ENCODE data around the gene SYCP2.
"Not testable (repeated sequence)": the region's sequence is repeated elsewhere in the genome, so short reads cannot be mapped to it uniquely, and the experiment has no call there.

Gene SYCP2, protein sequence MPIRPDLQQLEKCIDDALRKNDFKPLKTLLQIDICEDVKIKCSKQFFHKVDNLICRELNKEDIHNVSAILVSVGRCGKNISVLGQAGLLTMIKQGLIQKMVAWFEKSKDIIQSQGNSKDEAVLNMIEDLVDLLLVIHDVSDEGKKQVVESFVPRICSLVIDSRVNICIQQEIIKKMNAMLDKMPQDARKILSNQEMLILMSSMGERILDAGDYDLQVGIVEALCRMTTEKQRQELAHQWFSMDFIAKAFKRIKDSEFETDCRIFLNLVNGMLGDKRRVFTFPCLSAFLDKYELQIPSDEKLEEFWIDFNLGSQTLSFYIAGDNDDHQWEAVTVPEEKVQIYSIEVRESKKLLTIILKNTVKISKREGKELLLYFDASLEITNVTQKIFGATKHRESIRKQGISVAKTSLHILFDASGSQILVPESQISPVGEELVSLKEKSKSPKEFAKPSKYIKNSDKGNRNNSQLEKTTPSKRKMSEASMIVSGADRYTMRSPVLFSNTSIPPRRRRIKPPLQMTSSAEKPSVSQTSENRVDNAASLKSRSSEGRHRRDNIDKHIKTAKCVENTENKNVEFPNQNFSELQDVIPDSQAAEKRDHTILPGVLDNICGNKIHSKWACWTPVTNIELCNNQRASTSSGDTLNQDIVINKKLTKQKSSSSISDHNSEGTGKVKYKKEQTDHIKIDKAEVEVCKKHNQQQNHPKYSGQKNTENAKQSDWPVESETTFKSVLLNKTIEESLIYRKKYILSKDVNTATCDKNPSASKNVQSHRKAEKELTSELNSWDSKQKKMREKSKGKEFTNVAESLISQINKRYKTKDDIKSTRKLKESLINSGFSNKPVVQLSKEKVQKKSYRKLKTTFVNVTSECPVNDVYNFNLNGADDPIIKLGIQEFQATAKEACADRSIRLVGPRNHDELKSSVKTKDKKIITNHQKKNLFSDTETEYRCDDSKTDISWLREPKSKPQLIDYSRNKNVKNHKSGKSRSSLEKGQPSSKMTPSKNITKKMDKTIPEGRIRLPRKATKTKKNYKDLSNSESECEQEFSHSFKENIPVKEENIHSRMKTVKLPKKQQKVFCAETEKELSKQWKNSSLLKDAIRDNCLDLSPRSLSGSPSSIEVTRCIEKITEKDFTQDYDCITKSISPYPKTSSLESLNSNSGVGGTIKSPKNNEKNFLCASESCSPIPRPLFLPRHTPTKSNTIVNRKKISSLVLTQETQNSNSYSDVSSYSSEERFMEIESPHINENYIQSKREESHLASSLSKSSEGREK (N-terminal part only)

DNA sequence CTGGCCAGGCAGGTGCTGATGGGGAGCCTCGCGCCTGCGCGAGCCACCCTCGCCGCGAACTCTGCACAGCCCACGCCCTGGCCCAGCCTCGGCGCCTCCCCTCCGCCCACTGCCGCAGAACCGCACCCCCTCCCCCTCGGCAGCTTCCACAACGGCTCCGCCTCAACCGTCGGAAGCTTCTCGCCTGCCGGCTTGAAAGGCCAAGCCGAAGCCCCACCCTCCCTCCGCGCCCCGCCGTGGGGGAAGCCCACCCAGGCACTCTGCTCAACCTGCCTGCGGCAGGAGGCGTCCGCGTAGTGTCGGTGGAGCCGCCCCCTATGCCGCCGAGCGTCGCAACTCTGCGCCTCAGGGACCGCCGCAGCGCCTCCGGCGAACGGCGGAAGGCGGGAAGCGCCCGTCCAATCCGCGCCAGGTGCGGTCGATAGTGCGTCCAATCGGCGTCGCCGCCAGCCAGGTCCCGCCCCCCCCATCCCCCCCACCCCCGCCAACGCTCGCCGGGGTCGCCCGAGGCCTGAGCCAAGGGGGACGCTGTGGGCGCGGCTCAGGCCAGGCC, at the start of gene SYCP2:
SYCP2 (minus strand) TSS at position 342 of the 553 bp plus-strand sequence. CDS start 11,224 bp downstream, outside the sequence.
- DNase-seq (ENCODE audit: low read depth, low spot score) = peak; percentile 31

DNA sequence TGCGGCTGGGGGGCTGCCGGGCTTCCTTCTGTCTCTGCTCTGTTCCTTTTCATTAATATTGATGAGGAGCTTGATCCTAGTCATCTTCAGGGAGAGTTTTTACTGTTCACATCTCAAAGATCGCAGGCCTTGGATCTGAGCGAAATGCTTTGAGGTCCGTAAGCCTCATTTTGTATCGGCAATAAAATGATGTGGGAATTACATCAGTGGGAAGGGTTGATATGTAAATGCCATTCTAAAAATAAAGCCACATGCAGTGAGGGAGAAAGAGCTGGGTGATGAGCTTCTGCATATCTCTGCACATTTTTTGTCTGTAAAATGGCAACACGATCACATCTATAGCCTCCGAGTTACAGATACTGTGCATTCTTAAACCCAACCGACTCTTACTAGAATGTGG, 49.6 kb upstream of the SYCP2 start:
- no peak for DNase-seq (ENCODE audit: low read depth, low spot score)

DNA sequence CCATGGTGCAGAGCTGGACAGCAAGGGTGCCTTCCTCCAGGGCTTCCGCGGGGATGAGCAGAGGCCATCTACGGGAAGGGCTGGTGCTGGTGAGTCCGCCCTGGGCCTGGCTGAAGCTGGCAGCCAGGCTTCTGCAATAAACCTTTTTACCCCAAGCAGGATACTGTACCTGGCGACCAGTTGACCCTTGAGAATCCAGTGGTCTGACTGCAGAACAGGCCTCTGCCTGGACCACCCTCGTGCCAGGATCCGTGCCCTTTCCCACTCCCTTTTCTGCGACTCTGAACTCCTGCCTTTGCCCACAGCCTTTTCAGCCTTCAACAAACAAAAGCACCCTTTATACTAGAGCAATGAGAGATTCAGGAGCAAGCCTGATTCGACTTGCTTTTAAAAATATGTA, 43.6 kb upstream of the SYCP2 start:
- DNase-seq (ENCODE audit: low read depth, low spot score) = no peak

DNA sequence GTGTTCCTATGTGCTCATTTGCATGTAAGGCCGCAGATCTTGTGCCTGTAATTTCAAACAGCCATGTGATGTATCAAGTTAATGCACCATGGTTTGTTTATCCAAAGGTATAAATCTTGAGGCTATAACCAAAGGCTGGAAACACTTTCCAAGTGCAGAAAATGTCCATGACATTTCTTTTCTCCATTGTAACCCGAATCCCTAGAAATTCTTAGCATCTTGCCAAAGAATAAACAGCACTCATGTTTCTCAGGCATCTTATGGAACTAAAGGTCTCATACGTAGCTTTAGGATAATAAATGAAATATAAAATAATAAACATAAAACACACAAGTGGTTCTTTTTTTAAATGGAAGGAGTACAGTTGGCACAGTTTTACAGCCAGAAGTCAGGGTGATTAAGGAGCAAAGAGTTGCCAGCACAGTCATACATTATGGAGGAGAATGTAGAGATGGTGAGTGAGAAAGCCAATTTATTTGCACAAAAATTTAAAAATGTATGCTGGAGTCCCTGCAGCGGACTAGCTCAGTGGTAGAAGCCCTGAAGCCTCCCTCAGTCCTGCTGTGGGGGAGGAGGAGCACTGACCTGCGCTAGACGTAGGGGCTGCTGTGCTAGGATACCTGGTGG, 42.8 kb upstream of the SYCP2 start:
- no peak for DNase-seq (ENCODE audit: low read depth, low spot score)

DNA sequence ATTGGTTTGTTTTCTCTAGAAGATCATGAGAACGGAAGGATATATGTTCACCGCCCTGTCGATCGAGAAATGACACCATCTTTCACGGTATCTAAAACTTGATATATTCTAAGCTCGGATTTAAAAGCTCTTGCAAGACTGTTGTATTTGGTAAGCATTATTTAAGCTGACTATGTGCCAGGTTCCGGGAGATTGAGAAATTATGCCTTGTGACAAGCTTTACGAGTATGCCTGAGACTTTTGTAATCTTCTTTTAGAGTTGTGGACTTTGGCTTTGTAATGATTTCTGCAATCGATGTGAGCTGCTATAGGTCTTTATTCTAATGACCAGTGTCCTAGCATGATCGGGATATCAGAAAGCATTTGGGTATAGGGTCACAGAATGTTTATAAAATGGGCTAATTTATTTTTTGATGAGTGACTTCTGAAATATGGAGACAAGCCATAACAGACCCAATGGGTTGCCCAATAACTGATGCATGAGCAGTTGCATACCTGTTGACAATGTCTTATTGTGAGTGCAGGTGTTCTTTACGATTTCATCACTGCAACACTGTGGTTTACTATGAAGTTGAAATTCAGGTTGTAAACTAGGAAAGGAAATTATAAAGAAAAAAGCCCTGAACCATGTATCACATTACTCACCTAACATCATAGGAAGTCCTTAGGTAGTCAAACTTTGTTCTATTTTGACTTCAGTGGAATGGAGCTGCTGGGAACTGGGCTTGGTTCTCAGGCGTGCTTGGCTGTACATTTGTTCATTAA, 38.8 kb upstream of the SYCP2 start:
- DNase-seq (ENCODE audit: low read depth, low spot score) = no peak

DNA sequence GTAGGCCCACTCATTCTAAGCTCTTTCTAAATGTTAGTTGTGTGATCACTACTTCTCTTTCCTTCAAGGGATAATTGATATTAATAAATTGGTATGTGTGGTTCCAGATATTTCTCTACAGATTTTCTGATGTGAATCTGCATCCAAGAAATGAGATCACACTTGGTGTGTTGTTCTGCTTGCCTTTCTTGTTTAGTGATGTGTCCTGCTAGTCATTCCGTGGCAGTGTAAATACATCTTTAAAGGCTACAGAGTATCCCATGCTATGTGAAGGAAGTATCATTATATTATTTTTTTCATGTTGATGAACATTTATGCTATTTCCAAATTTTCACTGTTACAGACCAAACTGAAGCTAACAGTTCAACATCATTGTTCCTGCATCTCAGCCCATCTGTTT, 38.0 kb upstream of the SYCP2 start:
- no peak for DNase-seq (ENCODE audit: low read depth, low spot score)

DNA sequence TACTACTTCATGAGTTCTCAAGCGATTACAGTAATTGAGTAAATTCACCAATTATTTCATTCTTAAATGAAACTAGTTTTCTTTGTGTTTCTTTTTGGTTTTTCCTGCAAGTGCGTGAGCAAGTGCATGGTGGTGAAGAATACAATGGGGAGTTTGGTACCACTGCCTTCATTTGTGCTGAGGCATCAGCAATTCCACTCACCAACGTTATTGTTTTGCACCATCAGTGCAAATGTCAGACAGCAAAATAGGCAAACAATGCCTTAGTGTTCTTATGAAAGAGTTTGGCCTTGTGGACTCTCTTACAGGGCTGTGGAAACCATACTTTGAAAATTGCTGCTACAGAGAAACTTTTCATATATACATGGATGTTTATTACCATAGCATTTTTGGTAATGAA, 33.0 kb upstream of the SYCP2 start:
- DNase-seq (ENCODE audit: low read depth, low spot score) = no peak

DNA sequence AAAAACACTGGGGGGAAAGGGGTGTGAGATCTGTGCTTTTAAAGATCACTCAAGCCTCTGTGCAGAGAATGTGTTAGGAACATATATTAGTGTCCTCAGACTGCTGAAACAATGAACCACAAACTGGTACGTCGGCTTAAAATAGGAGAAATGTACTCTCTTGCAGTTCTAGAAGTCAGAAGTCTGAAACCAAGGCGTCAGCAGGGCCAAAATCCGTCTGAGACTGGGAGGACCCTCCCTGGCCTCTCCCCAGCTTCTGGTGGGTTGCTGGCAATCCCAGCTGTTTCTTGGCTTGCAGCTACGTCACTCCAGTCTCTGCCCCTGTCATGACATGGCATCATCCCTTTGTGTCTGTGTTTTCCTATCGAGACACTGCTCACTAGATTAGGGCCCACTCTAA, 28.7 kb upstream of the SYCP2 start:
- no peak for DNase-seq (ENCODE audit: low read depth, low spot score)

DNA sequence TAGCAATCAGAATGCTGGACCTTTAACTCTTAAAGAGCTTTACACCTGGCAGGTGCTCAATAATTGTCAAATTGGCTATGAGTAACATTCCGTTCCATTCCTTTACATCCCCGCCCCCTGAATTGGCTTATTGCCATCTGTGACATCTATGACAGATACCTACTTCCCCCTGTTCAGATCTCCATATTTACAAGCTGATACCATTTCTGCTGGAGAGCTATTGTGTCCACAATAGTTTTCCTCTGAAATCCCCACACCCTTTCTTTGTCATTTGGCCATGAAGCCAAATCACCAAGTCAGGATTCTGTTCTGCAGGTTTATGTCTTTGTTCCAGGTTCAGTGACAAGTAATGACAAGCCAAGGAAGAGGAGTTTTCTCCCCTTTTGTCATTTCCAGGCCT, 28.0 kb upstream of the SYCP2 start:
- no peak for DNase-seq (ENCODE audit: low read depth, low spot score)

DNA sequence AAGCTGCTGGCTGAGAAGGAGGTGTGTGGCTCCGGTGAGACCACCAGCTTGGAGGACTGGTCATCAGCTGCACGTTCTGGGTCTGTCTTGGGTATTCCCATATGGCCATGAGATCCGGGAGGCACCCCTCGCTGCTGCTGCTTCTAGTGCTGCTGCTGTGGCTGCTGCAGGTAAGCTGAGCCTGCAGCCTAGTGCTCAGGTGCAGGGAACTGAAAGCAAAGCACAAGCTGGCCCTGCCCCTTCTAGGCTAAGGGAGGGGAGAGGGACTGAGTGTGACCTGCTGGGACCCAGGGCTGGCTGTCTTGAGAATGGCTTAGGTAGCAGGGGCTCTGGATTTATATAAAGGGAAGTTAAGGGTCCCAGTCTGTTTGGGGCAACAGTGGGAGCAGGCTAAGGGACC, 25.2 kb upstream of the SYCP2 start:
- DNase-seq (ENCODE audit: low read depth, low spot score) = no peak

DNA sequence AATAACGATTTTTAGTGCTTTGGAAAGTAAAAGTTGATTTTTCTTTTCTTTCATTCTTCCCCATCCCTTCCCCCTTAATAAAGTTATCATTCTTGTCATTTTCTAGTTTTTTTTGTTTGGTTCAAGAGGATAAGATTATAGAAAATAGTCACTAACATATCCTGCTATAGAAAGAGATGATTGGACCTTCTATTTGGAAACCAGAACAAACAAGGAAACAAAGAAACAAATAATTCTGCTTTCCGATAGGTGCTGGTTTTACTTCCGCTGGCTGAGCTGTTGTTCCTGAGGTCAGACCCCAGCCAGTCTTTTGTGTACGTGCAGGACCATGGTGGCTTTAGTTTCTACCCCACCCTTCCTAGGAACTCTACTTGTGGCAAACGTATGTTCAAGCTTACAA, 24.7 kb upstream of the SYCP2 start, which contains the start of gene CDH26:
CDH26 (plus strand) TSS at position 301 of the 400 bp plus-strand sequence. CDS start 304 bp downstream, outside the sequence.
- no peak for DNase-seq (ENCODE audit: low read depth, low spot score)

DNA sequence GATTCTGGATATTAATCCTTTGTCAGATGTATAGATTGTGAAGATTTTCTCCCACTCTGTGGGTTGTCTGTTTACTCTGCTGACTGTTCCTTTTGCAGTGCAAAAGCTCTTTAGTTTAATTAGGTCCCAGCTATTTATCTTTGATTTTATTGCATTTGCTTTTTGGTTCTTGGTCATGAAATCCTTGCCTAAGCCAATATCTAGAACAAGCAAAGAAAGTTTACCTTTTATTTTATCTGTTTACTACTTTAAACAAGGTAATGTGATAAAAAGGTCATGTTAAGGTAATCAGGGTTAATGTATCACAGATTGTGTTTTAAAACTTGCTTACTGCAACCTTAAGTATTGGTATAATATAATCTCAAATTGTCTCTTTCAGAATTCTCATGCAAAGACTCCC, 24.1 kb upstream of the SYCP2 start:
- DNase-seq (ENCODE audit: low read depth, low spot score) = not testable (repeated sequence)

DNA sequence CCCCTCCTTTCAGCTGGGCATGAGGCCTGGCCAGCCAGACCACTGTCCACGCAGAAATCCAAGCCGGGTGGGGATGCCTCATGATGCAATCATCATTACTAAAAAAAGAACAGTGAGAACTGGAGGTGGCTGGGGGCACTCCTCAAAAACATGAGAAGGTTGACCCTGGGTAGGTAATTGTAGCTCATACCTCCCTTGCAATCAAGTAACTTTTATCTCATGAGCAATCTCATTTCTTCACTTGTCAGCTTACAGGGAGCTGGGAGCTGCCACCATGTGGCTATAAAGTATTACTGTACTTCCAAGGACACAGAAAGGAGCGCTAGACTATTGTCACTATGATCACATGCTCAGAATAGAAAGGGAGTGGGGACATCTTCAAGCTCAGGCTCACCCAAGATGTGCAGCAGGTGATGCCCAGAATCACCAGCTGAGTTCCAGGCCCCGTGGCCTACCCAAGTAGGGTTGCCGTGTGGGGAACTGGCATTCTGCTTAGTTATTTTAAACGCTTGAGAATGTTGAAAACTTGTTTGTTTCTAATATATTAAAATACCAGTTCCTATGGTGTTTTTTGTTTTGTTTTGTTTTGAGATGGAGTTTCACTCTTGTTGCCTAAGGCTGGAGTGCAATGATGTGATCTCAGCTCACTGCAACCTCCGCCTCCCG, 21.8 kb upstream of the SYCP2 start:
- no peak for DNase-seq (ENCODE audit: low read depth, low spot score)

DNA sequence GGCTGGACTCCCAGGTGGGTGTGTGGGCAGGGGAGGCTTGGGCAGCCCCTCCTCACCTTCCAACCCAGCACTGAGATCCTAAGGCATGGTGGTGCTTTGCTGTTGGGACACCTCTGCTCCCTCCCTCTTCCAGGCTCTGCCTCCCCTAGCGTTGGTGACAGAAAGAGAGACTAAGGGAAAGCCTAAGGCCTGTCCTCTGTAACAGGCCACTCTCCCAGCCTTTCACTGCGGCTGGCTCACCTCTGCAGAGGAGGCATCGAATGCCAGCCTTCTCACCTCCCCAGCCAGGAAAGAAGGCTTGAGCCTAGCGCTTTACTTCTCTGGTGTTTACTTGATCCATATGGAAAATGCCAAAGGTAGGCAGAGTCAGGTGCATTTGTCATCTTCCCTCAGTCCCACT, 21.3 kb upstream of the SYCP2 start:
- DNase-seq (ENCODE audit: low read depth, low spot score) = no peak

DNA sequence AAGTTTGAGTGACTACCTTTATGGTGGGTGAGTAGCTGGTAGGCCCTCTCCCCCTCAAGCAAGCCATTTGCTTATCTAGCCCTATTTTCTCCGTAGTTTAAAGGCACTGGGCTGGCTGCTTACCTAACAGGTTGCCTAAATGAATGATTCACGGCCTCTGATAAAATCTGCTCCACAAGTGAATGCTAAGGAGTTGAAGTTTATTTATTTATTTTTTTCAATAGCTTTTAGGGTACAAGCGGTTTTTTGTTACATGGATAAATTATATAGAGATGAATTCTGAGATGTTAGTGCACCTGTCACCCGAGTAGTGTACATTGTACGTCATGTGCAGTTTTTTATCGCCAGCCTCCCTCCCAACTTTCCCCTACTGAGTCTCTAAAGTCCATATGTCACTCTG, 16.5 kb upstream of the SYCP2 start:
- DNase-seq (ENCODE audit: low read depth, low spot score) = no peak

DNA sequence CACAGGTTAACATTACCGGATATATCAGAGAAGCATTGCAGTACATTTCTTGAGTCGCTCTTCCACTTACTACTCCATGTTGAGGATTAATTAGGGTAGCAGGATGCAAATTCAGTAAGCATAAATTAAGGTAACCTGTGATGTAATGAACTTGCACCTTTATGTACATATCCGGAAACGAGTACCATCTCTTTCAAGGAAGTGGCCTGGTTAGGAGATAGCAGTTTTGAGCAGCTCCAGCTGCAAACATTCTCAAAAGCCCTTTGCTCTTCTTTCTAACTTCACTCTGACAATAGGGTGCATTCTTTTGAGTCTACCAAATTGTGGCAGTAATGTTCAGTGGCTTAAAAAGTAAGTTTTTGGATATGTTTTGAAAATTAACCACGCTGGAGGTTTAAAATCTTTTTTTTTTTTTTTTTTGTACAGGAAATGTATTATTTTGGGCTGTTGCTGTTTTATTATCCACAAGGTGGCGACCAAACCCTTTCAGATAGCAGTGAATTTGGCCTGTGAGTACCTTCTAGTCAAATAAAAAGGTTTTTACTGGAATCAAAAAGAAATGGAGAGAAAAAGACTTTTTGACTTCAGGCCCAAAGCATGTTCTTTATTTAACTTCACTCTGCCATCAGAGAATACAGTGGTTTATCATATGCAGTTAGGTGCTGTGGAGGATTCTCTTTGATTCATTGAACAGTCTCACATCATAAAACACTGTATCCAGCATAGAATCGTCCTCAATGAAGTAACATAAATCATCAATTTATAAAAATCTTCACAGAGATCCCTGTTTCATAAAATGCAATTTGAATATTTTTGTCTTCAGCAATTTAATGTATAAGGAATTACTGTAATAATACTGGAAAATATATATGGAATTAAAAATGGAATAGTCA, 15.6 kb upstream of the SYCP2 start:
- no peak for DNase-seq (ENCODE audit: low read depth, low spot score)

DNA sequence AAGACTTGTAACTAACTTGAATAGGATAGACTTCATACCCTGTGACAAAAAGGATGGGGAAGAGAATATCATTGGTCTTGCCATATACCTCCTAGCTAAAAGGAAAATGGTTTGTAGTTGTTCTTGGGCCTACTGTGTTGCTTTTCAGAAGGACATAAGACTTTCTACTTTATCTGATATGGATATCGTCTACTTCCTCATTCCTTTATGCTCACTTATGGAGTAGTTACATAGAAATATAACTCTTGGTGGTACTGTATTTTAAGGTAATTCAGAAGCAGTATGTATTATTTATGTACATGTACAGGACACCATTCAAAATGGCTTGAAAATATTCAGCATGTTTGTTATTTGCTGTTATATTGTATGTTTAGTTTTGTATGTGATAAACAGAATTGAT, 14.8 kb upstream of the SYCP2 start:
- no peak for DNase-seq (ENCODE audit: low read depth, low spot score)

DNA sequence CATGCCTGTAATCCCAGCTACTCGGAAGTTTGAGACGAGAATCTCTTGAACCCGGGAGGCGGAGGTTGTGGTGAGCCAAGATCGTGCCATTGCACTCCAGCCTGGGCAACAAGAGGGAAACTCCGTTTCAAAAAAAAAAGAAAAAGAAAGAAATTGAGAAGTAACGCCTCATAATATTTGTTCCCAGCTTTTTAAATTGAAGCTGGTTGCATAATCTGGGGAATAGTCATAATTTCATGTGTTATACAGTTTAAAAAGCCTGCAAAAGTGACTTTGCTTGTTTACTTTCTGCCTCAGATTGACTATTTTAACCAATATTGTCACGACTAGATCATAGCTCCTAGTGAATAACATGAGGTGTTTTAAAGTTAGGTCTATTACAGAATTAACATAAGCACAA, 13.9 kb upstream of the SYCP2 start:
- no peak for DNase-seq (ENCODE audit: low read depth, low spot score)

DNA sequence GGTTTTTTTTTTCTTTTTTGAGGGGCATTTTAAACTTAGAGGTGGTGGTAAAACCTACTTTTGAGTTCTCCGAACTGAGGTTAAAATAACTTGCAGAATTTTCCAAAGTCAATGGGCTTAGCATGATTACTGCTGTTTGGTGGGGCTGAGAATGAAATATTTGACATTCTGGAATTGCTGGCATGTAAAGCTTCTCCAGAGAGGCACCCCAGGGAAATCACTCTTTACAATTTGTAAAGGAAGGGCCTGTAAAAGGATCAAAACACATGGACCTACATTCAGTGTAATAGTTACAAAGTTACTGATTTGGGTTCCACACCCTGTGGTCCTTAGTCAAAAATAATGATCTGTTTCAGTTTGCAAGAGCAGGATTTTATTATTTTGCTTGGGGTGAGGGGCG, 12.3 kb upstream of the SYCP2 start:
- no peak for DNase-seq (ENCODE audit: low read depth, low spot score)
